Ectodermal cell (in vitro differentiated cells): ENCODE data around the gene DLST.
"Not testable (repeated sequence)": the region's sequence is repeated elsewhere in the genome, so short reads cannot be mapped to it uniquely, and the experiment has no call there.

Source experiments
- H3K27ac ChIP-seq: 2 replicates; pipeline ENCODE4 v1.7.0; 2013; ENCODE audit warnings: mild to moderate bottlenecking, low read depth, low read length; ENCODE audit not compliant: insufficient read depth, poor library complexity, severe bottlenecking
- H3K27me3 ChIP-seq: 2 replicates; pipeline ENCODE4 v1.7.0; 2013; ENCODE audit warnings: mild to moderate bottlenecking, low read length; ENCODE audit not compliant: insufficient read depth, control insufficient read depth, poor library complexity, severe bottlenecking
- H3K36me3 ChIP-seq: one replicate; pipeline ENCODE4 v1.7.0; 2013; ENCODE audit warnings: low read length; ENCODE audit not compliant: control insufficient read depth, insufficient read depth
- H3K4me1 ChIP-seq: one replicate; pipeline ENCODE4 v1.7.0; 2013; ENCODE audit warnings: low read length; ENCODE audit not compliant: control insufficient read depth, insufficient read depth
- H3K4me3 ChIP-seq: 2 replicates; pipeline ENCODE4 v1.7.0; 2013; ENCODE audit warnings: low read depth, low read length, control low read depth; ENCODE audit not compliant: insufficient read depth
- H3K9me3 ChIP-seq: 2 replicates; pipeline ENCODE4 v1.7.0; 2013; ENCODE audit warnings: mild to moderate bottlenecking, low read length, moderate library complexity; ENCODE audit not compliant: control insufficient read depth
- WGBS, 2 experiments: methylation state at CpG; one replicate each; pipeline ENCODE4 v1.1.7; 2013; ENCODE audit warnings: missing lambda C conversion rate in 2 of 2; 5-methylcytosine and 5-hydroxymethylcytosine counted together

The DLST gene

DNA sequence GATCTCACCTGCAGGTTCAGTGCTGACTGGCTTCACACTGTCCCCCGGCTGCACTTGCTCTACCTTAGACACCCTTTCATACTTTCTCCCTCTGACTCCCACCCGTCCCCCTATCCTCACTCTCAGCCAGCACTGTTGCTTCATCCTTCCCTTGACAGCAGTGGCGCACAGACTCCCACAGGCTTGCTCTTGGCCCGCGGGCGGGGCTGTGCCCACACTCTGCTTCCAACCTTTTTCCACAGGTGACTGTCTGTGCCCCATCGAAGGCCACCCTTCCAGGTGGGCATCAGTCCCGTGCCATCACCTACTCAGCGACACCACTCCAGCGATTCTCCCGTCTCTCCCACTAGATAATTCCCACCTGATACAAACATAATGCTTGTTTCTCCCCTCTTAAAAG is 42.3 kb downstream of the DLST start:
- Histone ChIP-seq H3K4me3 (no peak overlapping the region), H3K9me3 (no peaks in the 10 kb centered on the region), H3K4me1 (no peaks in the 10 kb centered on the region), H3K27me3 (peaks cover 11% of the 10 kb centered on the region), H3K36me3 (no peaks in the 10 kb centered on the region), H3K27ac (no peak overlapping the region)
- 88 to 89% methylated on average over 11 of the region's 11 CpGs for WGBS, 2 experiments

DNA sequence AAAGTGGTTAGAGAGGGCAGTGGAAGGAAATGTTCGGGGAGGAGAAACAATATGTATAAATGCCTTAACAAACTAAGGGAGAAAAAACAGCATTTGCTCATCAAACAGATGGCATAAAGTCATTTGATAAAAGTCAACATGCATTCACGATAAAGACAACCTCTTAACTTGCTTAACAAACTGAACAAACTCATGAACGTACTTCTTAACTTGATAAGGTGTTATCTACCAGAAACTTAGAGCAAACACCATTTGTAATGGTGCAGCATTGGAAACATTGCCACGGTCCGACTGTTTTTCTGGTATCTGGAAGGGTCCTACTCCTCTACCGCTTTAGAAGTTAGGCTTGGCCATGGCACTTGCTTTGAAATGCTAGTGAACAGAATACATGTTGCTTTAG is 45.5 kb downstream of the DLST start:
- 87 to 89% methylated on average over 6 of the region's 6 CpGs for WGBS, 2 experiments
- Histone ChIP-seq H3K4me1 (no peaks in the 10 kb centered on the region), H3K27ac (no peak overlapping the region), H3K9me3 (no peaks in the 10 kb centered on the region), H3K27me3 (peaks cover 9% of the 10 kb centered on the region), H3K4me3 (no peak overlapping the region), H3K36me3 (no peaks in the 10 kb centered on the region)

DNA sequence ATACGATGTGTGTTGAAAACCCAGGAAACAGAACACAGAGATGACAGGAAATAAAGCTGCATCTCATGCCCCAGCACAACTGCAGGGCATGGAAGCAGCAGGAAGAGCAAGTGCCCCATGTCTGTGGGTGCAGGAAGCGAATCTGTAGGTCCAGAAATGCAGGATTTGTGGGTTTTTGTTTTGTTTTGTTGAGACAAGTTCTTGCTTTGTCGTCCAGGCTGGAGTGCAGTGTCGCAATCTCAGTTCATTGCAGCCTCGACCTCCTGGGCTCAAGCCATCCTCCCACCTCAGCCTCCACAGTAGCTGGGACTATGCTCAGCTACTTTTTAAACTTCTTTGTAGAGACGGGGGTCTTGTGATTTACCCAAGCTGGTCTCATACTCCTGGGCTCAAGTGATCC is 47.5 kb downstream of the DLST start:
- Histone ChIP-seq H3K27me3 (peaks cover 3% of the 10 kb centered on the region), H3K4me3 (no peak overlapping the region), H3K4me1 (no peaks in the 10 kb centered on the region), H3K9me3 (no peaks in the 10 kb centered on the region), H3K36me3 (no peaks in the 10 kb centered on the region), H3K27ac (no peak overlapping the region)
- 85 to 87% methylated on average over 6 of the region's 6 CpGs for WGBS, 2 experiments

DNA sequence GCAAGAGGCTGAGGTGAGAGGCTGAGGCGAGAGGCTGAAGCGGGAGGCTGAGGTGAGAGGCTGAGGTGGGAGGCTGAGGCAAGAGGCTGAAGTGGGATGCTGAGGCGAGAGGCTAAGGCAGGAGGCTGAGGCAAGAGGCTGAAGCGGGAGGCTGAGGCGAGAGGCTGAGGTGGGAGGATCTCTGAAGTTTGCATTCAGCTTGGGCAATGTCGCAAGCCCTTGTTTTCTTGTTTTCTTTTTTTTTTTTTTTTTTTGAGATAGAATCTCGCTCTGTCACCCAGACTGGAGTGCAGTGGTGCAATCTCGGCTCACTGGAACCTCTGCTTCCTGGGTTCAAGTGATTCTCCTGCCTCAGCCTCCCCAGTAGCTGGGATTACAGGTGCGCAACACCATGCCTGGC is 50.0 kb downstream of the DLST start:
- H3K27ac ChIP-seq, H3K27me3 ChIP-seq, H3K4me1 ChIP-seq, H3K36me3 ChIP-seq, H3K9me3 ChIP-seq, H3K4me3 ChIP-seq: not testable (repeated sequence)
- WGBS, 2 experiments, result 85 to 87% methylated on average over 9 of the region's 9 CpGs

DNA sequence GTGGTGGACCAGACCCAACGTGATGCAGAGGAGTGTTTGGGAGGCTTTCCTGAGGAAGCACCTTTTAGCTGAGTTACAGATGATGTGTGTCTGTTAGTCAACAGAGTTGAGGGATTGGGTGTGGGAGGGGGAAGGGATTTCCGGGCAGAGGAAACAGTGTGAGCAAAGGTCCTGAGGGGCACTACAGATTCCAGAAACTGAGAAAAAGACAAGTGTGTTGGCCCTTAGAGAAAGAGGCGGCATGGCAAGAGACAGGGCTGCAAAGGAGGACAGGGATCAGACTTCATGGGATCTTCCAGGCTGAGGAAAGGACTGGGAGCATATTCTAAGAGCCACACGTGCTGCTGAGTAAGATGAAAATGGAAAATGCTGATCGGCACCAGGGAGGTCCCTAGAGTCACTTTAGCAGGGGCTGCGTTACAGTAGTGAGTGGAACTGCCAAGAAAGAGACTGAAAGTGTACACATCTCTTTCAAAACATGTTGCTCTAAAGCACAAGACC is 50.7 kb downstream of the DLST start:
- no peaks in the 10 kb centered on the region for H3K9me3 ChIP-seq
- no peak overlapping the region for H3K27ac ChIP-seq
- peaks cover 4% of the 10 kb centered on the region for H3K4me1 ChIP-seq
- 76 to 79% methylated on average over 6 of the region's 6 CpGs for WGBS, 2 experiments
- no peak overlapping the region for H3K4me3 ChIP-seq
- no peaks in the 10 kb centered on the region for H3K27me3 ChIP-seq
- no peaks in the 10 kb centered on the region for H3K36me3 ChIP-seq

DNA sequence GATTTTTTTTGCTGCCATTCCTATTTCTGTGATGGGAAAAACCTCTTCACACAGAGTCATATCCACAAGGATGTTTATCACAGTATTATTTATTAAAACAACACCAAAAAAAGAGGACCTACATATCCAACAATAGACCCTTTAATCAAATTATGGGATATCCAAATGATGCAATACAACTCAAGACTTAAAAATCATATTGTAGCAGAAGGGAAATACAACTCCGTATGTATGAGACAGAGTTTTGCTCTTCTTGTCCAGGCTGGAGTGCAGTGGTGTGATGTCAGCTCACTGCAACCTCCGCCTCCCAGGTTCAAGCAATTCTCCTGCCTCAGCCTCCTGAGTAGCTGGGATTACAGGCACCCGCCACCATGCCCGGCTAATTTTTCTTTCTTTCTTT is 51.2 kb downstream of the DLST start:
- H3K4me3 ChIP-seq, H3K27ac ChIP-seq, H3K36me3 ChIP-seq, H3K9me3 ChIP-seq, H3K27me3 ChIP-seq, H3K4me1 ChIP-seq: not testable (repeated sequence)
- WGBS, 2 experiments, result 92 to 93% methylated on average over 4 of the region's 4 CpGs

DNA sequence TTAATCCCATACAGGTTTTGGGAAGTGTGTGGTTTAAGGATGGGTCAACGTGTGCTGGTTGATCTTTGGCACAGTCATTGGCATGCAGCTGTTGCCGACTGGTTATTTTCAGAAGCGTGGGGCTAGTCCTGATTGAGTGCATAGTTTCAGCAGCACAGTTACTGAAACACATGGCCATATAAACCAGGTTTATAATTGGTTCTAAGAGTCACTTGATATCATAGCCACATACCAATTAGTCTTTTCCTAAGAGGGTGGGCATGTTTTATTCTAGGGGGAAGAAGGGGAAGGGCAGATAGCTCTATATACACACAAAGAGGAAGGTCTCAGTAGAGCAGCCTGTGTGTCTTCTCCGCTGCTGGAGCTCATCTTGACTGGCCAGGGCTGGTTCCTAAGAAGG is 52.3 kb downstream of the DLST start:
- Histone ChIP-seq H3K27me3 (no peaks in the 10 kb centered on the region), H3K4me3 (no peak overlapping the region), H3K27ac (no peak overlapping the region), H3K4me1 (peaks cover 4% of the 10 kb centered on the region), H3K9me3 (no peaks in the 10 kb centered on the region), H3K36me3 (no peaks in the 10 kb centered on the region)
- 90 to 94% methylated on average over 4 of the region's 4 CpGs for WGBS, 2 experiments

DNA sequence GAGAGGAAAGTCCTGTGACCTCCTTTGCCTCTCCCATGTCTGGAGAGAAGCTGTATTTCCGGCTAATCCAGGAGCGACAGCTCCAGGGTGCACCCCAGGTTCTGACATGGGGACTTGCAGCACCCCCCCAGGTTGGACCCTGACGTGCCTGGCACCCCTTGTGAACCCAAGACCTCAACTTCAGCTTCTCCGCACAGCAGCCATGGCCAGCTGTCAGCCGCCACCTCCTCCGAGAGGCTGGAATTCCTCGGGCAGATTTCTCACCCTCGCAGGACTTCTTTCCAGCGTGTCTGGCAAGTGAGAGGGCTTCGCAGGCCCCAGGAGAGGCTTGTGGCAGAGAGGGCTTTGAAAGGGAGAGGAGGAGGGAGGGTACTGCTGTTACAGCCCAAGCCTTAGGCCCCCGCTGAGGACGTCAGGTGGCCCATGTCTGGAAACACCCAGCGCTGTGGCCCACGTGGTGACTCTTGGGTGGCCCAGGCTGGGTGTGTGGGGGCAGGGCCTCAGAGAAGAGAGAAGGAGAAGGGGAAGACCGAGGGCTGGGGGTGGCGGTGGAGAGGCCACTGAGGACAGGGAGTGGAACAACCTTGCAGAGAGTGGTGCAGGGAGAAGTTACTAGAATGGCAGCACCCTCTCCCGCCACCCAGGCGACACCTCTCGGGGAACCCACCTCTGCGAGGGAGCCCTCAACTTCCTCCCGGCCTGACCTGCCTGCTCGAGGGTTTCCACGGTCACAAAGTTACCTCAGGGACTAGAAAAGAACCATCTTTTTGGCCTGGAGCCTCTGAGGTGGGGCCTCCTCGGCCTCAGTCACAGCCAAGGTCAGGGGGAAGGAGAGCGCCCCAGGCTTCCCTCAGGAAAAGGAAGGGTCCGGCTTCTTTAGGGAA is 53.0 kb downstream of the DLST start:
- 76 to 77% methylated on average over 26 of the region's 26 CpGs for WGBS, 2 experiments
- H3K27me3 ChIP-seq, result no peaks in the 10 kb centered on the region
- no peak overlapping the region for H3K27ac ChIP-seq
- H3K9me3 ChIP-seq, result no peaks in the 10 kb centered on the region
- no peak overlapping the region for H3K4me3 ChIP-seq
- H3K36me3 ChIP-seq, result no peaks in the 10 kb centered on the region
- H3K4me1 ChIP-seq, result peaks cover 4% of the 10 kb centered on the region

DNA sequence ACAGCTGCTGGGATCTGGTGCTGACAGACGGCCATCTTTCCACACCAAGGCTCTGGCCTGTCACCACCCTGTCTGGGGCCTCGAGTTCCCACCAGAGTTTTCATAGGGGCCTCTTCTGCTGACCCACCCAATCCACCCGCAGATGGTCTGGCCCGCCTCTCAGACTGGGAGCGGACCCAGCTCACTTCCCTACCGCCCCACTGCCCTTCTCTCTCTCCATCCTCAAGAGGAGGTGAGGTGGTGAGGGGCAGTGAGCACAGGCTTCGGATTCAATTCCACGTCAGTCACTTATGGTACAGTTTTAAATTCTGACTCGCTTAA is 53.6 kb downstream of the DLST start:
- Histone ChIP-seq H3K9me3 (no peaks in the 10 kb centered on the region), H3K27ac (no peak overlapping the region), H3K4me3 (no peak overlapping the region), H3K36me3 (no peaks in the 10 kb centered on the region), H3K4me1 (peaks cover 4% of the 10 kb centered on the region), H3K27me3 (no peaks in the 10 kb centered on the region)
- WGBS, 2 experiments, result 89 to 91% methylated on average over 9 of the region's 9 CpGs

DNA sequence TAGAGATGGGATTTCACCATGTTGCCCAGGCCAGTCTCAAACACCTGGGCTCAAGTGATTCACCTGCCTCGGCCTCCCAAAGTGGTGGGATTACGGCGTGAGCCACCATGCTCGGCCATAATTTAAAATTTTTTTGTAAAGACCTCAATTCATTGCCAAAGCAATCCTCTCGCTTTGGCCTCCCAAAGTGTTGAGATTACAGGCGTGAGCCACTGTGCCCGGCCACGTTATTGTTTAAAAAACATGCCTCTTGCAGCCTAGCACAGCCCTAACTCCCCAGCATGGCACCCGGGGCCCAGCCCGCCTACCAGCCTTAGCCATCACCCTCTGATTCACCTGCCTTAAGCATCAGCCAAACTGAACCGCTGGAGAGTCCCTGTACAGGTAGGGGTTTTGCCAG is 54.4 kb downstream of the DLST start:
- Histone ChIP-seq H3K4me3 (no peak overlapping the region), H3K4me1 (peaks cover 4% of the 10 kb centered on the region), H3K36me3 (no peaks in the 10 kb centered on the region), H3K27me3 (no peaks in the 10 kb centered on the region), H3K27ac (no peak overlapping the region), H3K9me3 (no peaks in the 10 kb centered on the region)
- WGBS, 2 experiments, result 86 to 89% methylated on average over 11 of the region's 11 CpGs
